Measurements from ENCODE around the gene FZD10. TPM values are rescaled to one million over a fixed set of nuclear protein-coding genes. Genes with fewer than 3 reads are reported as not detected.

The FZD10 gene
- not detected in 2 replicates for total RNA-seq

GRCh38 chr12:130162267-130162666, at the start of gene FZD10:
Gene FZD10, plus strand, starts transcription at chr12:130162464. Its CDS starts 479 bp downstream, at chr12:130162943.

Other genes starting within 250 kb of the FZD10 start
- gene PIWIL1, start 175.4 kb downstream of the FZD10 start, total RNA-seq = not detected in 2 replicates